ENCODE measurements around the gene TPM1. TPM values are rescaled to one million over a fixed set of nuclear protein-coding genes. Genes with fewer than 3 reads are reported as not detected.

TPM1 gene
- total RNA-seq, 1 experiment from 2014 or later = 174 TPM

GRCh38 chr15:63077952-63078351, 35.4 kb downstream of the TPM1 start:
- Histone ChIP-seq H3F3A (ENCODE audit: insufficient read depth, low read depth) (peaks cover 11% of the 10 kb centered on the region; the same call in 1 of the 2 replicates), H3K36me3 (ENCODE audit: low read depth) (no peaks in the 10 kb centered on the region), H3K4me3 (no peak overlapping the region), H3K27ac (no peak overlapping the region), H3K9me3 (ENCODE audit: insufficient read depth, low read depth) (no peaks in the 10 kb centered on the region), H4K20me1 (ENCODE audit: insufficient read depth) (no peaks in the 10 kb centered on the region), H2AFZ (no peak overlapping the region), H3K4me2 (no peak overlapping the region), H3K79me2 (ENCODE audit: low read depth) (no peaks in the 10 kb centered on the region), H3K4me1 (replicated peaks; ENCODE audit: insufficient read depth) (no peaks in the 10 kb centered on the region), H3K9me2 (ENCODE audit: insufficient read depth) (no peaks in the 10 kb centered on the region), H3K27me3 (ENCODE audit: insufficient read depth, low read depth) (no peaks in the 10 kb centered on the region)
- ChIA-PET CTCF (interaction anchor here (0.6 kb wide), 1 partner anchor 12 kb away, joined by 3 read pairs; no protein-coding TSS in a partner anchor), POLR2A (ENCODE audit: unreplicated experiment) (interaction anchor here (0.7 kb wide), 1 partner anchor 33 kb away, joined by 14 read pairs; no protein-coding TSS in a partner anchor)
- BruUV-seq (replicated peaks) = no TSS peak
- TF ChIP-seq CTCF (conservative IDR thresholded peaks at IDR 0.05) = no peak
- TF ChIP-seq EZH2 (IDR thresholded peaks at IDR 0.05; ENCODE audit: low read depth) = no peak
- intact Hi-C loops (cut with micrococcal nuclease; ENCODE audit: unreplicated experiment) = no loop called here
- no peak for DNase-seq

- Histone ChIP-seq H3K4me3 (no peak overlapping the region), H3K79me2 (ENCODE audit: low read depth) (no peaks in the 10 kb centered on the region), H3K4me2 (no peak overlapping the region), H4K20me1 (ENCODE audit: insufficient read depth) (no peaks in the 10 kb centered on the region), H2AFZ (no peak overlapping the region), H3K9me3 (ENCODE audit: insufficient read depth, low read depth) (no peaks in the 10 kb centered on the region), H3F3A (ENCODE audit: insufficient read depth, low read depth) (no peaks in the 10 kb centered on the region), H3K9me2 (ENCODE audit: insufficient read depth) (no peaks in the 10 kb centered on the region), H3K36me3 (ENCODE audit: low read depth) (no peaks in the 10 kb centered on the region), H3K27me3 (ENCODE audit: insufficient read depth, low read depth) (no peaks in the 10 kb centered on the region), H3K4me1 (replicated peaks; ENCODE audit: insufficient read depth) (no peaks in the 10 kb centered on the region), H3K27ac (no peak overlapping the region)
- CTCF ChIA-PET = no interaction called here
- TF ChIP-seq EZH2 (IDR thresholded peaks at IDR 0.05; ENCODE audit: low read depth) = no peak
- TF ChIP-seq CTCF (conservative IDR thresholded peaks at IDR 0.05) = no peak
- DNase-seq = no peak
- intact Hi-C loops (cut with micrococcal nuclease; ENCODE audit: unreplicated experiment) = no loop called here
- BruUV-seq (replicated peaks) = no TSS peak
- POLR2A ChIA-PET (ENCODE audit: unreplicated experiment) = no interaction called here
Observed at GRCh38 chr15:63079947-63080626, 37.5 kb downstream of the TPM1 start.

GRCh38 chr15:63080634-63081250, 38.2 kb downstream of the TPM1 start:
- BruUV-seq (replicated peaks) = no TSS peak
- no peak overlapping the region for H3K27ac ChIP-seq
- DNase-seq = no peak
- ChIA-PET POLR2A (ENCODE audit: unreplicated experiment) (no interaction called here), CTCF (no interaction called here)
- H3K4me3 ChIP-seq = no peak overlapping the region
- H3K9me2 ChIP-seq (ENCODE audit: insufficient read depth) = no peaks in the 10 kb centered on the region
- no peaks in the 10 kb centered on the region for H3K4me1 ChIP-seq (replicated peaks; ENCODE audit: insufficient read depth)
- H3K4me2 ChIP-seq = no peak overlapping the region
- no peaks in the 10 kb centered on the region for H4K20me1 ChIP-seq (ENCODE audit: insufficient read depth)
- H3K9me3 ChIP-seq (ENCODE audit: insufficient read depth, low read depth) = no peaks in the 10 kb centered on the region
- no peaks in the 10 kb centered on the region for H3K79me2 ChIP-seq (ENCODE audit: low read depth)
- intact Hi-C loops (cut with micrococcal nuclease; ENCODE audit: unreplicated experiment) = no loop called here
- H3K27me3 ChIP-seq (ENCODE audit: insufficient read depth, low read depth) = no peaks in the 10 kb centered on the region
- H3F3A ChIP-seq (ENCODE audit: insufficient read depth, low read depth) = no peaks in the 10 kb centered on the region
- no peaks in the 10 kb centered on the region for H3K36me3 ChIP-seq (ENCODE audit: low read depth)
- TF ChIP-seq EZH2 (IDR thresholded peaks at IDR 0.05; ENCODE audit: low read depth) = no peak
- no peak for TF ChIP-seq CTCF (conservative IDR thresholded peaks at IDR 0.05)
- H2AFZ ChIP-seq = no peak overlapping the region

Measured in PC-9 (cell line).